Measurements from ENCODE around the gene PCYT1A. TPM values are rescaled to one million over a fixed set of nuclear protein-coding genes. Genes with fewer than 3 reads are reported as not detected.
"Not testable (repeated sequence)": the region's sequence is repeated elsewhere in the genome, so short reads cannot be mapped to it uniquely, and the experiment has no call there.

PCYT1A gene
- total RNA-seq, 2 experiments from 2014 or later, result 52.9 to 53.8 TPM

DNA sequence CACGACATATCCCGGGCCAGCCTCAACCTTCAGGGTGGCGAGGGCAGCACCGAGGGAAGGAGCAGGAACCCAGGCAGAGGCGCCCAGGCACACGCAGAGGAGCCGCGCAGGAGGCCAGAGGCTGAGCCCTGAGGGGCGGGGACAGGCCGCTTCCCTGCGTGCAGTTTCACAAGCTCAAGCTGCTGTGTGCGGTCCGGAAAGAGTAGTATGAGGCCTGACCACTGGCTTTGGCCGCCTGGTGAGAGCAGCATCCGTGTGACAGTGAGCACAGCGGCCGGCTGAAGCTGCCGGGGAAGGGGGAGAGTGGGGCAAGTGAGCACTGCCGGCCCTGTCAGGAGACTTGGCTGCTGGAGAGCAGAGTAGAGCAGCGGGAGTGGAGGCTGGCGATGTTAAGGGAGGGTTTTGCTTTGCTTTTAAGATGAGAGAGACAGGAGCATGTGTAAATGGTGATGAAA, 85.0 kb downstream of the PCYT1A start:
- CTCF ChIA-PET, result no interaction called here
- POLR2A ChIA-PET, result no interaction called here

- POLR2A ChIA-PET, result no interaction called here
Observed at GRCh38 chr3:196198771-196199753, 88.5 kb downstream of the PCYT1A start.

GRCh38 chr3:196198081-196198675, 89.3 kb downstream of the PCYT1A start:
- POLR2A ChIA-PET, result interaction anchor here (0.6 kb wide), 1 partner anchor 290 kb away, joined by 7 read pairs; no protein-coding TSS in a partner anchor
- CTCF ChIA-PET, result interaction anchor here (1.6 to 5.5 kb wide), 3 partner anchors 86 to 126 kb away, joined by 5 to 42 read pairs (median 12); no protein-coding TSS in a partner anchor

More at GRCh38 chr3:196198771-196199753, 88.5 kb downstream of the PCYT1A start:
- CTCF ChIA-PET, result interaction anchor here (1.6 to 5.5 kb wide), 3 partner anchors 87 to 127 kb away, joined by 5 to 42 read pairs (median 12); no protein-coding TSS in a partner anchor

DNA sequence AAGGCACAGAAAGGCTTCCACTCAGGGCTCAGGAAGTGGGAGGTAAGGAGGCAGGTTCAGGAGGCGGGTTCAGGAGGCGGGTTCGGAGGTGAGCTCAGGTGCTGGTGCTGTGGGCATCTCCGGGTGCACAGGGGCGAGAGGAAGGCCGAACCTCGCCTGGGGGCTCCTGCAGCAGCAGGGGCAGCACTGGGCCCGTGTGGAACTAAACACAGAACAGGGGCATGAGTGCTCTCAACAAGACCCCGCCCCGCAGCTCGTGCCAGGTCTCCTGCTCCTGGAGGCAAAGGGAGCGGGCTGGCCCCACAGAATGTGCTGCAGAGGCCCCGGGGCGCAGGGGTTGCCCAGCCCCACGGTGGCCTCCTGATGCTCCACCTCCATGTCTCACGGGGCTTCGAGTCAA, 90.0 kb downstream of the PCYT1A start:
- CTCF ChIA-PET, result interaction anchor here (0.8 to 5.5 kb wide), 6 partner anchors 9 to 159 kb away, joined by 3 to 42 read pairs (median 8); no protein-coding TSS in a partner anchor
- POLR2A ChIA-PET, result no interaction called here

DNA sequence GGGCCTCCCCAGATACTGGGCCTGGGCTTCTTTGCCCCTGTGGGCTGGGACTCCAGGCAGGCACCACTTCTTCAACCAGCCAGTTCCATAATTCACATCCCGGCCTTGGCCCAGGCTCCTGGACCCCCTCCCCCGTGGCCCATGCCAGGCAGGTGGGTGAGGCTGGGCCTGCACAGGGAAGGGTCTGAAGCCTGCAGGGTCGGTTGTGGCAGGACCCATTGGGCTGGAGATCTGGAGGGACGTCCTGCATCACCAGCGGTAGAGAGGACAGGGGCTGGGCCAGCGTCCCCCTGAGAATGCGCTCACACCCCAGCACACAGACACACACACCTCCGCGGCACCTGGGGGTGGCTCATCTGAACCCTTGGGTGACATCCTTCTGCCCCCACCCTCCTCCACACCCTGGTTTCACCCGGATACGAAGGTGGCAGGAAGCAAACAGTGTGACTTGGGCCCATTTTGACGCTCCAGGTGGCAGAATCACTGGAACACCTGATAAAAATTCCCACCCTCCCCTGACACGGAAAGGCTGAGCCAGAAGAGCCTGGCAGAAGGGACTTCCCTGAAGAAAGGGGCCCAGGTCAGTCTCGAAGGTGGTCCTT, 91.8 kb downstream of the PCYT1A start:
- POLR2A ChIA-PET, result no interaction called here
- CTCF ChIA-PET, result interaction anchor here (0.7 to 5.5 kb wide), 8 partner anchors 9 to 169 kb away, joined by 3 to 42 read pairs (median 5); no protein-coding TSS in a partner anchor

GRCh38 chr3:196194542-196194915, 93.0 kb downstream of the PCYT1A start:
- POLR2A ChIA-PET, result interaction anchor here (0.6 kb wide), 1 partner anchor 116 kb away, joined by 3 read pairs; no protein-coding TSS in a partner anchor
- CTCF ChIA-PET, result interaction anchor here (0.6 to 5.5 kb wide), 3 partner anchors 13 to 352 kb away, joined by 3 to 42 read pairs (median 4); no protein-coding TSS in a partner anchor

DNA sequence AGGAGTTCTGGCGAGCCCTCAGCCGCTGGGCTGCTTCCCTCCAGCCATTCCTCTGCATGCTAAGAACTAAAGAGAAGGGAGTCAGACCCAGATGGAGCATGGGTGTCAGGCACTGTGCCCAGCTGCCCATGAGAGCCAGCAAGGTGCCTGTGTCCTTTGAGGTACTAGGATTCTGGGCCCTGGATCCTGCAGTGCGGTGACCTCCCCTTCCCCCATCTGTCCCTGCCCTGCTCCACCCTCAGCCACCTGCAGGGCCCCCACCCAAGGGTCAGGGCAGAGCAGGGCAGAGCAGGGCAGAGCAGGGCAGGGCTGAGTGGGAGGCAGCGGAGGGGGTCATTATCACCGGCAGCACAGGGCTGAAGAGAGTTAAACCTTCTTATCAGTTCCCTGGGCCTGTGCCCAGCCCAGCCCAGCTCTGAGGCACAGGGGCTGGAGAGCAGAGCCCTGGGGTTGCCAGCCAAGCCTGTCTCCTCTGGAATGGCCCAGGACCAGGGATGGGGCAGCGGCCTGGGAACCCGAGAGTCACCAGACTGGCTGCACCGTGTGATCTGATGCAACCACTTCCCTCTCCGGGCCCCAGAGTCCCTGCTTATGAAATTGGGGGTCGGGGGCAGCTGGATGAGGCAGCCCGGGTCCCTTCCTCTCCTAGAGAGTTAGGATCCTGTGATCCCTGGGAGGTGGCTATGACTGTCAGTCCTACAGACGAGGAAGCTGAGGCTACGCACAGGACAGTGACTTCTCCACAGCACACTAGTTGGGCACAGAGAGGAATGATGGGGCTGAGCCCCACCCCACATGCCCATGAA, 93.6 kb downstream of the PCYT1A start:
- POLR2A ChIA-PET, result interaction anchor here (0.9 kb wide), 1 partner anchor 15 kb away, joined by 3 read pairs; no protein-coding TSS in a partner anchor

GRCh38 chr3:196193133-196193735, 94.3 kb downstream of the PCYT1A start:
- ChIA-PET POLR2A (interaction anchor here (0.9 to 1.8 kb wide), 2 partner anchors 14 kb away, joined by 3 to 8 read pairs; no protein-coding TSS in a partner anchor), CTCF (interaction anchor here (0.8 to 3.0 kb wide), 5 partner anchors 11 to 120 kb away, joined by 3 to 24 read pairs (median 4); no protein-coding TSS in a partner anchor)

More for the DNA sequence above, 93.6 kb downstream of the PCYT1A start:
- CTCF ChIA-PET, result interaction anchor here (0.6 to 5.5 kb wide), 6 partner anchors 13 to 351 kb away, joined by 3 to 42 read pairs (median 4); no protein-coding TSS in a partner anchor

DNA sequence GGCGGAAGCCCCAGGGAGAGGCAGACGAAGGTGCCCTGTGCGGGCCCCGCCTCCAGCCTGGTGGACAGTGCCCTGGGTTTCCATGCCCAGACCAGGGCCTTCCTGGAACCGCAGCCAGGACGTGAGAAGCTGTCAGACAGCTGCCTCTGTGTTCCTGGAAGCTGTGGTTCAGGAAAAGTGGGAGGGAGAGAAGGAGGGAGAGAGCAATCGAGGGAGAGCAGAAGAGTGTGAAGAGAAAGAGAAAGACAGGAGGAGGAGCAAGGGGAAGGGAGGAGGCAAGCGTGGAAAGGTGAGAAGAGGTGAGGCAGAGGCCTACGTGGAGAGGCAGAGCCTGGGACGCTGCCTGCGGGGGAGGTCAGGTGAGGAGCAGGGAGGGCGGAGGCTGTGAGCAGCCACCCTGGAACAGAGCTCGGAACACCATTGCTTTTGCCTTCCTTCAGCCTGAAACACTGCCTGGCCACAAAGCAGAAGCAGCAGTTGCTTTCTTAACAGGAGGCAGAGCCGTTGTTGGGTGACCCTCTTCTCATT, 94.9 kb downstream of the PCYT1A start:
- ChIA-PET CTCF (interaction anchor here (0.9 to 3.0 kb wide), 5 partner anchors 10 to 119 kb away, joined by 3 to 24 read pairs (median 4); no protein-coding TSS in a partner anchor), POLR2A (interaction anchor here (0.7 to 1.8 kb wide), 4 partner anchors 10 to 336 kb away, joined by 3 to 8 read pairs (median 3); no protein-coding TSS in a partner anchor)

DNA sequence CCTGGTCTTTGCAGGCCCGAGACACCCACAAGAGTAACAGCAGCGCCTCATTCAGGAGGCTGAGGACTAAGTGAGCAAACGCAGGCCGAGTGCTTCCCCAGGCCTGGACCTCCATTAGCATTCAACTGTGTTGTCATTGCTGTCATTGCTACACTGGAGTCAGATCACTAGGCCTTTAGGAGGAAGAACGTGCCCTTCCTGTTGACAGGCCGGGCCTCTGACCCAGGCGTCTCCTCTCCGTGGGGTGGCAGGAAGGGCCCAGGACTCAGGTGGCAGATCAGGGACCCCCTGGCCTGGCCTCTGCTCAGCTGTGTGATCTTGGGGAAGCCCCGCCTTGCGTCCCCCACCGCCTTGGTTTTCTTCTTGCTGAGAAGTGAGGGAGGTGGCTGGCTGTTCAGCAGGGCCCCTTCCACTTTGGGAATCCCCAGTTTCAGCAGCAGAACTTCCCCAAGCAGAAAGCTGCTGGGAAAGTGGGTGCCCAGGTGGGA, 95.4 kb downstream of the PCYT1A start:
- ChIA-PET CTCF (interaction anchor here (0.9 to 3.0 kb wide), 4 partner anchors 10 to 119 kb away, joined by 4 to 24 read pairs (median 4); no protein-coding TSS in a partner anchor), POLR2A (interaction anchor here (0.7 to 1.8 kb wide), 4 partner anchors 10 to 337 kb away, joined by 3 to 8 read pairs (median 3); no protein-coding TSS in a partner anchor)

GRCh38 chr3:196189566-196190347, 97.8 kb downstream of the PCYT1A start:
- CTCF ChIA-PET, result no interaction called here
- POLR2A ChIA-PET, result interaction anchor here (0.6 kb wide), 1 partner anchor 43 kb away, joined by 4 read pairs; no protein-coding TSS in a partner anchor

DNA sequence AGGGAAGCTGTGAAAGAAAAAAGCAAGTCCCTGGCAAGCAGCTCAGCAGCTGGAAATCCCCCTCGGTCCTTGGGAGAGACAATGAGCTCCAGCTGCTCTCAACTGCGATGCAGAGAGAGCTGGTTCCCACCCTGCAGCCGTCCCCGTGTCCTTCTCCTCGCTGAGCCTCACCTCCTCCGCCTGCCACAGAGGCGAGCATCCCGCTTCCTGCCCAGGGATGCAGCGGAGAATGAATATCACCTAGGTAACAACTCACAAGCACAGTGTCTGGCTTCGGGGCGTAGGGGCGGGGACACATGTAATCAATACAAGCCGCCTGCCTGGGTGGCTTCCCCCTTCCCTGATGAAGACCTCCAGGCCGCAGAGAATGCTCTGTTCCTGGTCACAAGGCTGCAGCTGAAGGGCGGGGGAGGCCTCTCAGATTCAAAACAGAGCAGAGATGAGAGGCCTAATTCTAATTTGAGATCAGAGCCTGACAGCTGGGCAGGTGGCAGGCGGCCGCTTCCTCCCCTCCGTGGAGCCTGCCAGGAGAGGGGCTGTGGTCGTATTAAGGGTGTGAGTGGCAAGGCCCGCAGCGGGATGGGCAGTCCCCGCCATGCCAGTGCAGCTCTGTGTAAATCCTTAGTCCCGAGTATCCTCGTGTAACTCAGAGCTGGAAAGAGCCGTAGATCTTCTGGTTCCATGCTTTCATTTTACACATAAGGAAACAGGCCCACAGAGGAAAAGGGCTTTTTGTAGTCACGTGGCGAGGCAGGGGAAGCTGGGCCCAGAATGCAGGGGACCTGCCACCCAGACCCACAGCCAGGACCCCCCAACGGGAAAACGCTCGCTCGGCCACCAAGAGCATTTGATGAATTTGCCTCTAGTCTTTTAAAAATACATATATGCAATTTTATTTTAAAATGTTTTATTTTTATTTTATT, 100.6 kb downstream of the PCYT1A start:
- POLR2A ChIA-PET, result no interaction called here
- CTCF ChIA-PET, result interaction anchor here (1.3 to 3.4 kb wide), 2 partner anchors 10 to 114 kb away, joined by 3 to 10 read pairs; no protein-coding TSS in a partner anchor

DNA sequence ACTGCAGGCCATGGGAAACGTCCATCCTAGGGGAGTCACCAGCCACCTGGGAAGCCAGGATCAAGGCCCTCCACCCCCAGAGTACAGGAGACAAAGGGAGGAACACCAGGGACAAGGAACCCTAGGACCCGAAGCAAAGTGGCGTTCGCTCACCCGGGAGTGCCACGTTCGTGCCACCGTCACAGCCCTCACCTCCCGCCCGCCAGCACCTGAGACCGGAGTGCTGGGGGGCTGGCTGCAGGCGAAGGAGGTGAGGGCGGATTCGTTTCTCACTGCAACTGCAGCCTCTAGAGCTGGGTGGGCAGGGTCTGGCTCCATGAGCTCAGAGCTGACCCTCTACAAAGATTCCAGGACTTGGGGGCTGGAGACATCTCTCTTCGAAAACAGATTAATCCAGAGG, 102.6 kb downstream of the PCYT1A start:
- POLR2A ChIA-PET, result no interaction called here

DNA sequence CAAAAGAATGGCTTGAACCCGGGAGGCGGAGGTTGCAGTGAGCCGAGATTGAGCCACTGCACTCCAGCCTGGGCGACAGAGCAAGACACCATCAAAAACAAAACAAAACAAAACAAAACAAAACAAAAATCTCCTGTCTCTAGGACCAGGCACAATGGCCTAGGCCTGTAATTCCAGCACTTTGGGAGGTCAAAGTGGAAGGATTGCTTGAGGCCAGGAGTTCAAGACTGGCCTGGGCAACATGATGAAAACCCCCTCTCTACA, 103.4 kb downstream of the PCYT1A start:
- CTCF ChIA-PET, result interaction anchor here (1.6 kb wide), 1 partner anchor 111 kb away, joined by 5 read pairs; no protein-coding TSS in a partner anchor
- POLR2A ChIA-PET, result not testable (repeated sequence)

More for the DNA sequence above, 102.6 kb downstream of the PCYT1A start:
- CTCF ChIA-PET, result interaction anchor here (3.4 kb wide), 1 partner anchor 12 kb away, joined by 10 read pairs; no protein-coding TSS in a partner anchor

DNA sequence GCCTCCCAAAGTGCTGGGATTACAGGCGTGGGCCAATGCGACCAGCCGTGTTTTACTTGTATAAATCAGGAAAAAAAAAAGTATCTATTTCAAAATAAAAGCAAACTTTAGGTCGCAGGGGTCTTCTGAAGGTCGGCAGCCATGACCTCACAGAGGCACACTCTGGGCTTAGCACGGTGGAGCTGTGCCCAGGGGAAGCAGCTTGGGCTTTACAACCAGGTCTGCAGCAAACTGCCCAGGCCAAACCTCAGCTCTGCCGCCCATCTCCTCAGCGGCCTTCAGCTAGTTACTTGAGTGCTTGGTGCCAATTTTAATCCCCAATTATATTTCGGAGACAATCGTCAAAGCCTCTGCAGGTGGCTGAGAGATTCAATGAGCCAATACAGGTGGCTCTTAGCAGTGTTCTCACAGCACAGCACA, 106.4 kb downstream of the PCYT1A start:
- POLR2A ChIA-PET, result interaction anchor here (1.4 kb wide), 1 partner anchor 100 kb away, joined by 4 read pairs; no protein-coding TSS in a partner anchor
- CTCF ChIA-PET, result interaction anchor here (0.6 to 1.3 kb wide), 3 partner anchors 12 to 661 kb away, joined by 3 read pairs; no protein-coding TSS in a partner anchor
